Adrenal gland (tissue), 5 donors: ENCODE measurements around the gene MAGI1.

Experiments used
- CTCF ChIP-seq, 6 experiments: fragments of 450-650 bp in 4 of 6; fragments of 200-600 bp in 2 of 6; sonication (generic) in 1 of 6; IDR thresholded peaks; 1 replicate in 5 of 6; 2 replicates in 1 of 6; pipeline versions ENCODE4 v1.5.1 to v1.8.0; 2016 to 2021; ENCODE audit warnings: antibody characterized with exemption in 6 of 6, mild to moderate bottlenecking in 2 of 6, moderate library complexity in 1 of 6
- POLR2A ChIP-seq, 2 donors: fragments of 450-650 bp; IDR thresholded peaks; one replicate each; pipeline ENCODE4 v1.6.1; 2017; ENCODE audit warnings: antibody characterized with exemption in 2 of 2, mild to moderate bottlenecking in 2 of 2, moderate library complexity in 1 of 2
- donor health status: DM: no; HTN: no; CAD: no.

- TF ChIP-seq CTCF (IDR thresholded peaks at IDR 0.05) (no peak), POLR2A (IDR thresholded peaks at IDR 0.05) (no peak)
Measured at GRCh38 chr3:66080167-66080566, 41.4 kb upstream of the MAGI1 start.
